GM19043 (cell line): ENCODE measurements around the gene TEX52.

ENCODE experiments used
- ATAC-seq: cut with Tn5 transposase; IDR thresholded peaks from one replicate; pipeline ENCODE4 v1.9.1; 2021; ENCODE audit warnings: low read depth; ENCODE audit not compliant: unreplicated experiment

Gene TEX52

GRCh38 chr12:2857021-2857431, at the start of gene TEX52:
TEX52 (minus strand) TSS chr12:2857039; CDS start chr12:2857026, 13 bp downstream.
- ATAC-seq = no peak

GRCh38 chr12:2904260-2904659, 47.4 kb upstream of the TEX52 start:
- ATAC-seq = no peak

GRCh38 chr12:2902272-2902880, 45.5 kb upstream of the TEX52 start:
- ATAC-seq = no peak

- no peak for ATAC-seq
These were observed 43.8 kb upstream of the TEX52 start for GRCh38 chr12:2900642-2901041.

GRCh38 chr12:2897418-2897817, 40.6 kb upstream of the TEX52 start:
- ATAC-seq = no peak

- ATAC-seq = no peak
These were observed 38.7 kb upstream of the TEX52 start for GRCh38 chr12:2895511-2895910.

- no peak for ATAC-seq
These were observed 38.2 kb upstream of the TEX52 start for GRCh38 chr12:2895051-2895451.

- no peak for ATAC-seq
These were observed 36.2 kb upstream of the TEX52 start for GRCh38 chr12:2893007-2893406.

- ATAC-seq = no peak
These were observed 35.4 kb upstream of the TEX52 start for GRCh38 chr12:2892246-2892645.

- peak; percentile 10 for ATAC-seq
These were observed 34.6 kb upstream of the TEX52 start for GRCh38 chr12:2891240-2892053.

- ATAC-seq = peak; percentile 98
These were observed 33.8 kb upstream of the TEX52 start, which contains the start of gene TULP3 for GRCh38 chr12:2890388-2891239. TULP3 (plus strand) TSS chr12:2890891; CDS start chr12:2890948, 57 bp downstream.

- no peak for ATAC-seq
These were observed 33.2 kb upstream of the TEX52 start for GRCh38 chr12:2890001-2890387.

GRCh38 chr12:2886768-2887450, 30.1 kb upstream of the TEX52 start:
- ATAC-seq = no peak

- ATAC-seq = no peak
These were observed 28.0 kb upstream of the TEX52 start for GRCh38 chr12:2884810-2885209.

GRCh38 chr12:2879853-2880252, 23.0 kb upstream of the TEX52 start:
- ATAC-seq = no peak

- no peak for ATAC-seq
These were observed 21.3 kb upstream of the TEX52 start for GRCh38 chr12:2877953-2878732.

GRCh38 chr12:2877047-2877952, 20.5 kb upstream of the TEX52 start, which contains the start of the genes FOXM1 and RHNO1:
FOXM1 (minus strand) TSS chr12:2877174; CDS start chr12:2874478, 2,696 bp downstream.
RHNO1 (plus strand) TSS chr12:2877223; CDS start chr12:2885367, 8,144 bp downstream.
- ATAC-seq = peak; percentile 75

GRCh38 chr12:2876431-2877046, 19.7 kb upstream of the TEX52 start:
- ATAC-seq = peak; percentile 42
